Measurements from ENCODE around the gene TRUB1.

TRUB1 gene

DNA sequence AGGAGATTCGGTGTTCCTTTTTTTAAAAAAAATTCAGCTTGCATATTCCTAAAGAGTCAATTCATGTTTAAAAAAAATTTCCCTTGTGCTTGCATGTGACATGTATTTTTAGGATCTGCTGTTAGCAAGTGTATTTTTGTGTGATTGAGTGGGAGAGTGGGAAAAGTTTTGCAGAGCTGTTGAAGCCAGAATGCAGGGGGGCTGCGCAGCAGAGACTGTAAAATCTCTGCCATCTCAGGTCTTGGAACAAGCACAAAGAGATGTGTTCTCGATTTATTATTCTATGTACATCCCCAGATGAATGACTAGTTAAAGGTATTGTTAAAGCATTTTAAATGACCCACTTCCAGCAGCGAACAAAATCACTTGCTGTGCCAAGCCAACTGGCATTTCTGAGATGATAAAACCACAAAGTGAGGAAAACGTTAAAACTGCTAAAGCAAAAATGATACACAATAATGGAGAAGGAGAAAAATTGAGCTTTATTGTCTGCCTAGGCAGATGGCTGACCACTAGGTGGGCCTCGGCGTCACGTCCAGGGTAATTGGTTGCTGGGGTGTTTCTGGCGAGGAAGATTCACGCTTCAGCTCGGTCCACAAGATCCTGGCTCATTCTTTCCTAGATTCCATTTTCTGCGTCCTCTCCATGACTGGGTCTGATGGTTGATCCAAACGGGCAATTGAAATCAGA lies 88.2 kb downstream of the TRUB1 start:
- FAIRE-seq = no peak
- DNase-seq (ENCODE audit: insufficient read length, low spot score) = no peak

DNA sequence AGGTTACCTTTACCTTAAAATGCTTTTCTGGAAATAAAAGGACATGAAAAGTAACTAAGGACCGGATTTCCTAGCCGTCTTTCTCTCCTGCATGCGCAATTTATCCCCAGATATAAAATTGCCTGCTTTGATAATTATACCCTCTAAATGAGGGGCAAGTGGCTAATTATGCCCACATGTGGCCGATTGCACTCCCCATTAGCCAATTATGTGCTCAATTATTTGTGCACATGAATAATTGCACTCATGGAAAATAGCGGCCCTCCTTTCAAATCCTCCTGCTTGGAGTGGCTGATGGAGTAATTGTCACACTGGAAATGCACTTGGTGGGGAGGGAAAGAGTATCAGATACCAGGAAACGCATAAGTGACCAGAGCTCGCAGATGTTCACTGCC lies 88.7 kb downstream of the TRUB1 start:
- FAIRE-seq = no peak

More for the DNA sequence above, 88.7 kb downstream of the TRUB1 start:
- no peak for DNase-seq (ENCODE audit: insufficient read length, low spot score)

Data from GM19239 (cell line).